Sciatic nerve (tissue), 2 donors: ENCODE data around the gene PSTPIP1. TPM values are rescaled to one million over a fixed set of nuclear protein-coding genes. Genes with fewer than 3 reads are reported as not detected.
A peak's percentile ranks its signal among the peaks of the same experiment; 100 is the strongest.
"Not testable (repeated sequence)": the region's sequence is repeated elsewhere in the genome, so short reads cannot be mapped to it uniquely, and the experiment has no call there.

Experiments
- ATAC-seq: fragments of 200-7000 bp; cut with Tn5 transposase; one replicate; pipeline ENCODE4 v1.9.1; 2020; ENCODE audit warnings: mild to moderate bottlenecking, moderate library complexity
- DNase-seq: peaks from one replicate; pipeline ENCODE4 v3.0.0-alpha.2; 2020; ENCODE audit warnings: low spot score
- intact Hi-C: fragments of 100-400 bp; cut with DNase I; formaldehyde crosslinking; loops from one replicate; pipeline ENCODE4 v1.14.2; 2022
- total RNA-seq: library from RNA; stranded (reverse); fragmentation: NEBNext Ultra II Directional; extraction: Animal tissue kit (Norgen Biotek cat#: 25700); gene quantifications from one replicate; pipeline ENCODE4 v1.2.1, GENCODE V29; 2021
- donor health status: DM: no; HTN: no; CAD: no.
- donor health status: DM: no; HTN: no; CAD: no.

PSTPIP1 gene
- total RNA-seq = 17.7 TPM

- intact Hi-C loops = no loop called here
- DNase-seq = peak; percentile 59
These were observed at the start of gene PSTPIP1 for GRCh38 chr15:76994971-76995945. PSTPIP1 (plus strand) TSS chr15:76995126; CDS start chr15:76995574, 448 bp downstream.

GRCh38 chr15:76945494-76946093 is 49.3 kb upstream of the PSTPIP1 start:
- ATAC-seq = no peak
- intact Hi-C loops = no loop called here
- no peak for DNase-seq

More at GRCh38 chr15:76994971-76995945, at the start of gene PSTPIP1:
- peak; percentile 53 for ATAC-seq

- ATAC-seq (no peak), DNase-seq (no peak)
- intact Hi-C loops = no loop called here
These were observed 47.5 kb upstream of the PSTPIP1 start for GRCh38 chr15:76947454-76947853.

- intact Hi-C loops = no loop called here
- DNase-seq = no peak
- ATAC-seq = peak; percentile 48
These were observed 43.7 kb upstream of the PSTPIP1 start for GRCh38 chr15:76951220-76951619.

- ATAC-seq = no peak
- DNase-seq = no peak
- intact Hi-C loops = no loop called here
These were observed 41.0 kb upstream of the PSTPIP1 start for GRCh38 chr15:76953913-76954312.

- intact Hi-C loops = no loop called here
- DNase-seq (no peak), ATAC-seq (no peak)
These were observed 40.2 kb upstream of the PSTPIP1 start for GRCh38 chr15:76954744-76955143.

- ATAC-seq (peak; percentile 78), DNase-seq (no peak)
- intact Hi-C loops = no loop called here
These were observed 33.5 kb upstream of the PSTPIP1 start for GRCh38 chr15:76961268-76962011.

GRCh38 chr15:76962337-76963013 is 32.5 kb upstream of the PSTPIP1 start:
- ATAC-seq (no peak), DNase-seq (no peak)
- intact Hi-C loops = no loop called here

GRCh38 chr15:76963596-76963995 is 31.3 kb upstream of the PSTPIP1 start:
- ATAC-seq = no peak

GRCh38 chr15:76964157-76964556 is 30.8 kb upstream of the PSTPIP1 start:
- DNase-seq = no peak
- no peak for ATAC-seq
- intact Hi-C loops = no loop called here

More at GRCh38 chr15:76963596-76963995, 31.3 kb upstream of the PSTPIP1 start:
- DNase-seq = no peak
- intact Hi-C loops = no loop called here

- ATAC-seq, intact Hi-C loops: not testable (repeated sequence)
These were observed 28.9 kb upstream of the PSTPIP1 start for GRCh38 chr15:76966051-76966450.

GRCh38 chr15:76967067-76967466 is 27.9 kb upstream of the PSTPIP1 start:
- DNase-seq = no peak
- intact Hi-C loops = no loop called here
- no peak for ATAC-seq

More at GRCh38 chr15:76966051-76966450, 28.9 kb upstream of the PSTPIP1 start:
- DNase-seq = not testable (repeated sequence)

- intact Hi-C loops = no loop called here
- DNase-seq (no peak), ATAC-seq (no peak)
These were observed 26.6 kb upstream of the PSTPIP1 start for GRCh38 chr15:76968306-76968705.

- DNase-seq (no peak), ATAC-seq (peak; percentile 63)
- intact Hi-C loops = no loop called here
These were observed 22.3 kb upstream of the PSTPIP1 start for GRCh38 chr15:76972389-76973361.

- DNase-seq (no peak), ATAC-seq (peak; percentile 48)
- intact Hi-C loops = no loop called here
These were observed 21.6 kb upstream of the PSTPIP1 start for GRCh38 chr15:76973362-76973743.

GRCh38 chr15:76973906-76974305 is 21.0 kb upstream of the PSTPIP1 start:
- ATAC-seq (peak; percentile 26), DNase-seq (no peak)
- intact Hi-C loops = no loop called here

GRCh38 chr15:76974456-76975036 is 20.4 kb upstream of the PSTPIP1 start:
- ATAC-seq = no peak
- intact Hi-C loops = no loop called here
- no peak for DNase-seq
